Posterior vena cava (tissue), 2 donors: ENCODE results near the gene SMIM35. TPM values are rescaled to one million over a fixed set of nuclear protein-coding genes. Genes with fewer than 3 reads are reported as not detected.

Experiments used
- total RNA-seq, 2 donors: library from RNA; stranded (reverse); fragmentation: NEBNext Ultra II Directional; extraction: Animal tissue kit (Norgen Biotek cat#: 25700); gene quantifications; one replicate each; pipeline ENCODE4 v1.2.1, GENCODE V29; 2021
- donor health status: DM: yes; HTN: yes; CAD: no.
- donor health status: DM: yes; HTN: yes; CAD: no.

SMIM35 gene
- total RNA-seq, 2 donors from 2014 or later = not detected

Other genes with a start within 250 kb of the SMIM35 start
- gene FXYD6, start 210.3 kb downstream of the SMIM35 start, total RNA-seq = 100 to 1,000 TPM in 1 of 2 donors, 10 to 100 TPM in 1; 62.8 to 107 TPM
- gene TMPRSS13, start 157.6 kb downstream of the SMIM35 start, total RNA-seq = under 1 TPM; 0.24 to 0.37 TPM
- gene IL10RA, start 100.6 kb downstream of the SMIM35 start, total RNA-seq = 10 to 100 TPM; 12.1 to 28.3 TPM
- not detected for gene TMPRSS4, start 9.9 kb downstream of the SMIM35 start, total RNA-seq
- 1 to 10 TPM; 3.5 to 9.8 TPM for gene SCN4B, start 65.9 kb upstream of the SMIM35 start, total RNA-seq
- gene SCN2B, start 89.7 kb upstream of the SMIM35 start, total RNA-seq = 1 to 10 TPM in 1 of 2 donors, under 1 TPM in 1; 0.14 to 1.4 TPM
- gene JAML, start 138.0 kb upstream of the SMIM35 start, total RNA-seq = 1 to 10 TPM; 3.8 to 7.0 TPM
- 1 to 10 TPM in 1 of 2 donors, under 1 TPM in 1; 0.52 to 1.6 TPM for gene MPZL3, start 165.4 kb upstream of the SMIM35 start, total RNA-seq
- 10 to 100 TPM; 29.8 to 53.3 TPM for gene MPZL2, start 177.3 kb upstream of the SMIM35 start, total RNA-seq
- 1 to 10 TPM; 1.3 to 1.8 TPM for gene CD3E, start 217.8 kb upstream of the SMIM35 start, total RNA-seq